ENCODE results near the gene LIN7B. TPM values are rescaled to one million over a fixed set of nuclear protein-coding genes. Genes with fewer than 3 reads are reported as not detected.

The LIN7B gene
- total RNA-seq, 2 experiments from 2014 or later: 3.6 to 5.5 TPM

- H2AFZ ChIP-seq (ENCODE audit: low read length): peak overlapping the region; percentile 82; the same call in 1 of the 2 replicates
- POLR2A ChIA-PET: no interaction called here
- H3K27ac ChIP-seq (ENCODE audit: low read depth, low read length, poor library complexity, severe bottlenecking): peak overlapping the region; percentile 63
Observed at GRCh38 chr19:49117677-49118564, 3.8 kb downstream of the LIN7B start.

GRCh38 chr19:49118565-49119410 is 4.6 kb downstream of the LIN7B start, which contains the start of gene C19orf73:
Gene C19orf73 (minus strand): TSS chr19:49119143. CDS start chr19:49119022, 121 bp downstream.
- H3K36me3 ChIP-seq (ENCODE audit: insufficient read depth, low read length): no peaks in the 10 kb centered on the region
- ChIA-PET POLR2A (no interaction called here), CTCF (ENCODE audit: unreplicated experiment) (interaction anchor here (0.5 kb wide), 1 partner anchor 9 kb away, joined by 4 read pairs; no protein-coding TSS in a partner anchor)
- BruUV-seq (replicated peaks): no TSS peak
- H3K9me3 ChIP-seq (ENCODE audit: low read length): no peaks in the 10 kb centered on the region
- no peaks in the 10 kb centered on the region for H3K9me2 ChIP-seq (ENCODE audit: insufficient read depth, low read length)
- peak within 1 kb of the TSS; percentile 82 for H2AFZ ChIP-seq (ENCODE audit: low read length)
- TF ChIP-seq CTCF (conservative IDR thresholded peaks at IDR 0.05; ENCODE audit: low read length) (0 out of 2 replicates have a peak, but pooled peaks have one; percentile 7), EZH2phosphoT487 (IDR thresholded peaks at IDR 0.05; ENCODE audit: borderline replicate concordance, low read depth, low read length) (no peak)
- peak within 1 kb of the TSS; percentile 93 for H3K4me2 ChIP-seq (ENCODE audit: low read length)
- intact Hi-C loops (cut with micrococcal nuclease; ENCODE audit: unreplicated experiment): loop anchor here (5.0 kb wide), 1 partner anchor 89 kb away; no protein-coding TSS in a partner anchor
- H3K4me3 ChIP-seq (ENCODE audit: low read depth, low read length, poor library complexity, severe bottlenecking): peak within 1 kb of the TSS; percentile 79
- no peaks in the 10 kb centered on the region for H3K79me2 ChIP-seq (ENCODE audit: insufficient read depth, low read depth, low read length)
- DNase-seq (ENCODE audit: low spot score): peak; percentile 95
- H4K20me1 ChIP-seq (ENCODE audit: insufficient read depth, low read length): no peaks in the 10 kb centered on the region
- H3K27ac ChIP-seq (ENCODE audit: low read depth, low read length, poor library complexity, severe bottlenecking): peak within 1 kb of the TSS; percentile 63
- peaks cover 26% of the 10 kb centered on the region for H3K4me1 ChIP-seq (ENCODE audit: insufficient read depth, low read length, poor library complexity, severe bottlenecking)

More at GRCh38 chr19:49117677-49118564, 3.8 kb downstream of the LIN7B start:
- BruUV-seq (replicated peaks): no TSS peak
- Histone ChIP-seq H4K20me1 (ENCODE audit: insufficient read depth, low read length) (no peaks in the 10 kb centered on the region), H3K9me2 (ENCODE audit: insufficient read depth, low read length) (no peaks in the 10 kb centered on the region), H3K9me3 (ENCODE audit: low read length) (no peaks in the 10 kb centered on the region), H3K36me3 (ENCODE audit: insufficient read depth, low read length) (no peaks in the 10 kb centered on the region), H3K79me2 (ENCODE audit: insufficient read depth, low read depth, low read length) (no peaks in the 10 kb centered on the region), H3K4me3 (ENCODE audit: low read depth, low read length, poor library complexity, severe bottlenecking) (peak overlapping the region; percentile 79), H3K4me1 (ENCODE audit: insufficient read depth, low read length, poor library complexity, severe bottlenecking) (peaks cover 28% of the 10 kb centered on the region), H3K4me2 (ENCODE audit: low read length) (peak overlapping the region; percentile 93)
- DNase-seq (ENCODE audit: low spot score): peak; percentile 15
- intact Hi-C loops (cut with micrococcal nuclease; ENCODE audit: unreplicated experiment): loop anchor here (5.0 kb wide), 1 partner anchor 89 kb away; no protein-coding TSS in a partner anchor
- CTCF ChIA-PET (ENCODE audit: unreplicated experiment): interaction anchor here (0.5 kb wide), 1 partner anchor 10 kb away, joined by 4 read pairs; no protein-coding TSS in a partner anchor
- TF ChIP-seq EZH2phosphoT487 (IDR thresholded peaks at IDR 0.05; ENCODE audit: borderline replicate concordance, low read depth, low read length) (no peak), CTCF (conservative IDR thresholded peaks at IDR 0.05; ENCODE audit: low read length) (no peak)
